HG02973 (cell line): ENCODE results near the gene ZBTB8B.

Experiments used
- ATAC-seq: cut with Tn5 transposase; IDR thresholded peaks from one replicate; pipeline ENCODE4 v1.9.1; 2021; ENCODE audit warnings: moderate library complexity; ENCODE audit not compliant: unreplicated experiment

ZBTB8B gene

DNA sequence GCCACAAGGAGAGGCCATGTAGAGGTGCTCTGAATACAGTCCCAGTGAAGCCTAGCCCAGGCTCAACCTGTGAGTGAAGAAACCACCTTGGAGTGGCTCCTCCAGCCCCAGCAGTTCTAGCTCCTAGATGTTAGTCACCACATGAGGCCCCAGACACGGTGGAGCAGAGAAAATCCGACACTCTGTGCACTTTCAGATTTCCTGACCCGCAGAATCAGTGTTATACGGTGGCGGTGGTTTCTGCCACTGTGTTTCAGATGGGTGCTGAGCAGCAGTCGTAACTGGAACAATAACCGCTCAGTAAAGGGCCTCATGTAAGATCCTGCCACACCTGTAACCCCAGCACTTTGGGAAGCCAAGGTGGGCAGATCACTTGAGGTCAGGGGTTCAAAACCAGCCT is 38.3 kb downstream of the ZBTB8B start:
- ATAC-seq, result no peak

DNA sequence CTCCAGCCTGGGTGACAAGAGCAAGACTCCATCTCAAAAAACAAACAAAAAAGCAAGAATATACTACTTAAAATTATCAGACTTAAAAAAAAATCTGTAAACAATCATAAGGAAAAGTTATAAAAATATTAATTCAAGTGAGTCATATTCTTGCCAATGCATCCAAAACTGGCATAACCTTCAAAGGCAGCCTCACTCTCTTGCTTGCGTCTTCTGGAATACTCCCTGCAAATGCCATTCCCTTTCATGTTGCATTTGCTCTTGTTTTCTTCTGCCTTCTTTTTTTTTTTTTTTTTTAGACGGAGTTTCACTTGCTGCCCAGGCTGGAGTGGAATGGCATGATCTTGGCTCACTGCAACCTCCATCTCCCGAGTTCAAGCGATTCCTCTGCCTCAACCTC is 42.1 kb downstream of the ZBTB8B start:
- no peak for ATAC-seq

DNA sequence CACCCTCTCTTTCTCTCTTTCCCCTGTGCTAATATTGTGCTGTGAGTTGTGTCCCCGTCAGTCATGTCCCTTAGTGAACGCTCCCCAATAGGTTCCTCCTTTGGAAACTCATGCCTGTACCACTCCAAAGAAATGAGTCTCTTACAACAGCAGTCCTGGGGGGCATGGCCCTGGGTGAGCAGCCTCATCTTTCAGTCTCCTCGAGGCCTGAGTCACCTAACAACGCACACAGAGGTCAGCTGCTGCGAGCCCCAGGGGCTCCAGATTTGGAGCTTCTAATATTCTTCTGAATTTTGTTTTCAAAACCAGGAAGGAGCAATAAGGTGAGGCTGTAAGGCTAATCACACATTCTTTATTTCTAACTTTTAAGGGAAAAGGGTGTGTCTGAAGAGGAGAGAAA is 43.9 kb downstream of the ZBTB8B start:
- ATAC-seq, result no peak

DNA sequence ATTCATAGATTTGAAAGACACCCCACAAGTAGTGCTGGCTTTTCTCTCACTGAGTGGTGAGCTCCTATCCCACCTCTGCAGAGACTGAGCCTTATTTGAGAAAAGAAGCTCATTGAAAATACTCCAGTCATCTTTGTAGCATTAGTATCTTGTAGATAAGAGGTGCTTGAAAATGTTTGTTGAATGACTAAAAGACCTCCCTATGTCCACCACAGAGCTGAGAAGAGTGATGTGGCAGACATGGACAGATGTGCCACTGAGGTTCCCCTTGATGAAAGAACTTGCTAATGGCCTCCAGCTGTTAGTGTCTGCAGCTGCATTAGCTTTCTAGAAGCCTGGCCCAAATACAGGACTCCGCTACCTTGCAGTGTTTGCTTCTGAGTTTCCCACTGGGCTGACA is 45.1 kb downstream of the ZBTB8B start:
- ATAC-seq, result no peak
